ENCODE measurements around the gene COL5A1.

The COL5A1 gene

GRCh38 chr9:134626571-134627416 lies 14.8 kb upstream of the COL5A1 start:
- TF ChIP-seq CTCF (IDR thresholded peaks at IDR 0.05; ENCODE audit: control insufficient read depth, extremely low read depth, insufficient read depth), result no peak
- DNase-seq (ENCODE audit: low read depth), result no peak
- no peak overlapping the region for H3K4me3 ChIP-seq (ENCODE audit: low read depth, low read length)

GRCh38 chr9:134627417-134628353 lies 13.9 kb upstream of the COL5A1 start:
- no peak overlapping the region for H3K4me3 ChIP-seq (ENCODE audit: low read depth, low read length)
- no peak for DNase-seq (ENCODE audit: low read depth)
- no peak for TF ChIP-seq CTCF (IDR thresholded peaks at IDR 0.05; ENCODE audit: control insufficient read depth, extremely low read depth, insufficient read depth)

- no peak overlapping the region for H3K4me3 ChIP-seq (ENCODE audit: low read depth, low read length)
- DNase-seq (ENCODE audit: low read depth), result no peak
- no peak for TF ChIP-seq CTCF (IDR thresholded peaks at IDR 0.05; ENCODE audit: control insufficient read depth, extremely low read depth, insufficient read depth)
Observed at GRCh38 chr9:134628354-134628736, 13.3 kb upstream of the COL5A1 start.

- no peak for DNase-seq (ENCODE audit: low read depth)
- no peak for TF ChIP-seq CTCF (IDR thresholded peaks at IDR 0.05; ENCODE audit: control insufficient read depth, extremely low read depth, insufficient read depth)
- H3K4me3 ChIP-seq (ENCODE audit: low read depth, low read length), result no peak overlapping the region
Observed at GRCh38 chr9:134629061-134629585, 12.5 kb upstream of the COL5A1 start.

- TF ChIP-seq CTCF (IDR thresholded peaks at IDR 0.05; ENCODE audit: control insufficient read depth, extremely low read depth, insufficient read depth), result no peak
Observed at GRCh38 chr9:134629586-134630392, 11.8 kb upstream of the COL5A1 start.

GRCh38 chr9:134630393-134630790 lies 11.2 kb upstream of the COL5A1 start:
- DNase-seq (ENCODE audit: low read depth), result no peak
- no peak overlapping the region for H3K4me3 ChIP-seq (ENCODE audit: low read depth, low read length)
- no peak for TF ChIP-seq CTCF (IDR thresholded peaks at IDR 0.05; ENCODE audit: control insufficient read depth, extremely low read depth, insufficient read depth)

More at GRCh38 chr9:134629586-134630392, 11.8 kb upstream of the COL5A1 start:
- no peak overlapping the region for H3K4me3 ChIP-seq (ENCODE audit: low read depth, low read length)
- no peak for DNase-seq (ENCODE audit: low read depth)

Measured in LNCaP clone FGC (cell line).